HG03039 (cell line): ENCODE measurements around the gene FIS1.
"Not testable (repeated sequence)": the region's sequence is repeated elsewhere in the genome, so short reads cannot be mapped to it uniquely, and the experiment has no call there.

Experiments
- ATAC-seq: cut with Tn5 transposase; IDR thresholded peaks from one replicate; pipeline ENCODE4 v1.9.1; 2021; ENCODE audit warnings: mild to moderate bottlenecking, moderate library complexity; ENCODE audit not compliant: unreplicated experiment

Gene FIS1

DNA sequence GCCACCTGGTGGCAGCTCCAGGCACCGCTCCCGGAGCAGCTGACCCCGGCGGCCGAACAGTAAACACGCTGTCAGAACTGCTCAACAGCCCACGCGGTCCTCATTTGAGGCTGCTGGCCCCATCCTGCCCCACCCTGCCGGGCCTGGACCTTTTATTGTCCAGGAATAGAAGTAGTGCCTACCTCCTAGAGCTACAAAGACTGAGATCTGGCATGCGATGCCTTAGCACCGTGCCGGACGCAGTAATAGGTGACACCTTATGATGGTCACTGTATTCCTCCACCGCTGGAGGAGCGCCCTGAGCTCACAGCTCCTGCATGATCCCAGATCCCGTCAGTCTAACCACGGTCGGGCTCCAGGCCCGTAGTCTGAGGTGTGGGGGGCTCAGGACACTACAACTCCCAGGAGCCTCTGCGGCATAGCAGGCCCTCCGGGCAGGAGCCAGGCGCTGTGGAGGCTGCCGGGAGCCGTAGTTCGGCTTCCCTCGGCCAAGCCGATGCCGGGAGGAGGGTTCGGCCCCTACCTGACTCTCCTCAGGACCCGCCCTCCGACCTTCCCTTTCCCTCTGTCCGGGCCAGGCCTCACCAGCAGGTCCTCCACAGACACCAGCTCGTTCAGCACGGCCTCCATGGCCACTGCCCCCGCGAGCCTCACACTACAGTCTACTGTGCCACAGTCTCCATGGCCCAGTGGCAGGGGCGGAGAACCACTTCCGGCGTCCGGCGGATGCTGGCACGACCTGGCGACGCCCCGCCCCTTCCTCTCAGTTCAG is at the start of gene FIS1:
Gene FIS1, minus strand, starts transcription at position 707 of the 772 bp plus-strand sequence. Its CDS starts 77 bp downstream, at position 630.
- peak; percentile 82 for ATAC-seq

DNA sequence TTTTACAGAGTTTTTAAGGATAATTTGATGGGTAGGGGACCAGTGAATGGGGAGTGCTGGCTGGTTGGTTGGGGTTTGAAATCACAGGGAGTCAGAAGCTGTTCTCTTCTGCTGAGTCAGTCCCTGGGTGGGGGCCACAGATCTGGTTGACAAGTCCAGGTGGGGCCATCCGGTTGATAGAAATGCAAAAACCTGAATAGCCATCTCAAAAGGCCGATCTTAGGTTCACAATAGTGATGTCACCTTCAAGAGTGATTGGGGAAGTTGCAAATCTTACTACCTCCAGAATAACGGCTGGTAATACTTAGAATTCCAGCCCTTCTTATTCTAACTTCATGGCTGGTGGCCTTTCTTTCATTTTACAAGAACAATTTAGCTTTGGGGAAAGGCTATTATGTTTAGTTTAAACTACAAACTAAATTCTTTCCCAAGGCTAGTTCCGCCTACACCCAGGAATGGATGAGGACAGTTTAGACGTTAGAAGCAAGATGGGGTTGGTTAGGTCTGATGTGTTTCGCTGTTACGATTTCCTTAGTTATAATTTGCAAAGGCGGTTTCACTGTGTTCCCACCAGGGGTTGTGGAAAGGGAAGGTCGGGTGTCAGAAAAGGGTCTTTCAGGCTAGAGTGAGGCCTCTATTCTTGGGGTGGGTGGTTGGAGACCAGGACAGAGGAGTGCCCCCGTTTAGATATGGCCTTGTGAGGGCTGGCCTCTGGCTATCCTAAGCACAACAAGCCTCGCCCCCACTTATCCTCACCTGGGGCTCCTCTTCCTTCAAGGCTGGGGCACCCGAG is 49.4 kb upstream of the FIS1 start:
- ATAC-seq, result no peak

DNA sequence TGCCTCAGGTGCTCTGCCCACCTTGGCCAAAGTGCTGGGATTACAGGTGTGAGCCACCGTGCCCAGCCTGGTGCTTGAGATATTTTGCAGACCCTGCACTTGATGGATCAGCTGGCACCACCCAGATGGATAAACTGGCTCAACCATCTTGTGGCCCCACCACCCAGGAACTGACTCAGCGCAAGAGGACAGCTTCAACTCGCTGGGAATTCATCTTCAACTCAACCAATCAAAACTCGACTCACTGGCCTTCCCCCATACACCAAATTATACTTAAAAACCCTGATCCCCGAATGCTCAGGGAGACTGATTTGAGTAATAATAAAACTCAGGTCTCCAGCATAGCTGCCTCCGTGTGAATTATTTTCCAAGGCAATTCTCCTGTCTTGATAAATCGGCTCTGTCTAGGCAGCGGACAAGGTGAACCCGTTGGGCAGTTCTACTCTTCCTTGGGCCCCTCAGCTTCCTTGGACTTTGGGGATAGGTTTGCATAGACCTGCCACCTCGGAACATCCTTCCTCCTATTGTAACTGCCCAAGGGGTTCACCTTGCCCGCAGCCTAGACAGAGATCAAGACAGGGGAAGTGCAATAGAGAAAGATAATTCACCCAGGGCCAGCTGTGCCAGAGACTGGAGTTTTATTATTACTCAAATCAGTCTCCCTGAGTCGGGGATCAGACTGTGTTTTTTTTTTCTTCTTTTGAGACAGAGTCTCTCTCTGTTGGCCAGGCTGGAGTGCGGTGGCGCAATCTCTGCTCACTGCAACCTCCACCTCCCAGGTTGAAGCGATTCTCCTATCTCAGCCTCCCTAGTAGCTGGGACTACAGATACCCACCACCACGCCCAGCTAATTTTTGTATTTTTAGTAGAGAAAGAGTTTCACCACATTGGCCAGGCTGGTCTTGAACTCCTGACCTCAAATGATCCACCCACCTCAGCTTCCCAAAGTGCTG is 48.5 kb upstream of the FIS1 start:
- ATAC-seq, result not testable (repeated sequence)

DNA sequence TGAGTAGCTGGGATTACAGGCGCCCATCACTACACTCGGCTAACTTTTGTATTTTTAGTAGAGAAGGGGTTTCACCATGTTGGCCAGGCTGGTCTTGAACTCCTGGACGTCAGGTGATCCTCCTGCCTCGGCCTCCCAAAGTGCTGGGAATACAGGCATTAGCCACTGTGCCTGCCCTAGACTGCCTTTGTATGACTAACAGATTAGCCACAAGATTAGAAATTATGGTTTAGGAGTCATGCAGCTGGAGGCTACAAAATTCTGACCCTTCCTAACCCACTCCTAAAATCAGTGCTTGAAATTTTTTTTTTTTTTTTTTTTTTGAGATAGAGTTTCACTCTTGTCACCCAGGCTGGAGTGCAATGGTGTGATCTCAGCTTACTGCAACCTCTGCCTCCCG is 47.7 kb upstream of the FIS1 start:
- not testable (repeated sequence) for ATAC-seq

DNA sequence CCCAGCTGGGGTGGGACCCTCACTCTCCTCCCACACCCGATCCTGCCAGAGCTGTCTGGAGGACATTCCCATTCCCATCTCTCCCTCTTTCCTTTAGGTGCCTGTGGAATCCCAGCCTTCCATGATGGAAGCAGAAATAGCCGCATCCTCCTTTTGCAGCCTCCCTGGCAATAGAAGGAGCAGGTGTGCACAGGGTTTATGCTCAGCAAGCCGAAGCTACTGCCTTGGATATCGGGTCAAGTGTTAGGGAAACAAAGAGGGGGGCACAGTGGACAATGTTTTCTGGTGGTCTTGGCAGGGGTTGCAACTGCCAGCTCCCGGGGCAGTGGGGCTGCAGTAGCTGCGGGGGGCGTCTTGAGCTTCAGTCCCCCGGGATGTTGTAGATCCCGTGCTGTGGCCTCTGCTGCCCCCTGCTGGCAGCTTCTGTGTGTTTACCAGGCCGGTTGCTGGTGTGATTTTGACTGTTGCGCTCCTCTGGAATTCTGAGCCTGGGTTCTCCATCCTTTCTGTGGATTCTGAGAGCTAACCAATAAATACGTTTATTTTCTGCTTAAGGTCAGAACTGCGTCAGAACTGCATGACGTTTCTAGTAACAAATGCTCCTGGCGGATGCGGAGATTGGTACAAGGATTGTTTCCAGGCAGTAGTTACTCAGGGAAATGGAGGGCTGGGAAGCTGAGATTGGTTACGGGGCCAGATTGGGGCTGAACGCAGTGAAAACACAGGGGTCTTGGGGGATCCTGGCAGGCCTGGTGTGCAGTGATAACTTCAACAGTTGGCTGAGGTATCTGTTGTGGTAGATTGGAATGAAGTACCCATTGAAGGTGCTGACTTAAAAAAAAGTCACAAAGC is 45.5 kb upstream of the FIS1 start:
- not testable (repeated sequence) for ATAC-seq

DNA sequence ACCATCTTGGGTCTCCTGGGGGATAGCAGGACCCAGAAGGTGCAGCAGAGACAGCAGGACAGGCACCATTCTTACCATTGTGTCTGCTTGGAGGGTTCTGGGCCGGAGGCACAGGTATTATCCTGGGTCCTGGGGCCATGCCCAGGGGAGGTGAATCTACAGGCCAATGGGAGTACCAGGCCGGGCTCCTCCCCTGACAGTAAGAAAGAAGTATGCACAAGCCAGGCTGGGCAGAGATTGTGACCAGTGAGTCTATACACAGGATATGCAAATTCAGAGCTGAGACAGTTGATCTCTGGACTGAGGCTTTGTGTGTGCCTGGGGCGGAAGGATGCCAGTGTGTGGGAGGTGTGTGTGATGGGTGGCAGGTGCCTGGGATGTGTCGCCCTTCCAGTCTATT is 44.8 kb upstream of the FIS1 start:
- not testable (repeated sequence) for ATAC-seq

DNA sequence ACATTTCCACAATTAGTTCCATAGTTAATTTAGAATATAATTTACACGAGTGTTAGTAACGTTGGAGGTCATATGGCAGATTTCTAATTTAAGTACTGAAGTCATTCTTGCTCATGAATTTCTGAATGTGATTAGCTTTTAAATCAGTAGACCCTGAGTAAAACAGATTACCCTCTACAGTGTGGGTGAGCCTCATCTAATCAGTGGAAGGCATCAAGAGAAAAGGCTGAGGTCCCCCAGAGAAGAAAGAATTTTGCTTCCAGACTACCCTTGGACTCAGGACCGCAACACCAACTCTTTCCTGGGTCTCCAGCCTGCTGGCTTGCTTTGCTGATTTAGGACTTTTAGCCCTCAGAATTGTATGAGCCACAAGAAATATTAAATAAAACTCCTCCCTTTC is 43.6 kb upstream of the FIS1 start:
- ATAC-seq, result no peak

DNA sequence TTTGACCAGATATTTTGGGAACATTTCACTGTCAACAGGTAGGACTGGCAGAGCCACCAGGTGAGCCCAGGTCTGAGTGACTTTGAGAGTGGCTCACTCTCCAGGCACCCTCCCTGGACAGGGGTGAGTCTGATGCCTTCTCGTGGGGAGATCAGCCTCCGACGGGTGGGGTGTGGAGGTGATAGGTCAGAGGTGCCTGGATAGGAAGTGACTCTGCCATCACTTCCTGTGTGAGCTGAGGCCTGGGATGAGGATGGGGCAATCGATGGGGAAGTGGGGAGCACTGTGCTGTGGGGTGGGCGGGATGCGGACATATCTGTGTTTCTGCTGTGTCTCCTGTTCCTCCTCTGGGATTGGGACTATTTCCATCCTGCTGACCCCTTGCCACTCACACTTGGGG is 42.2 kb upstream of the FIS1 start:
- no peak for ATAC-seq

DNA sequence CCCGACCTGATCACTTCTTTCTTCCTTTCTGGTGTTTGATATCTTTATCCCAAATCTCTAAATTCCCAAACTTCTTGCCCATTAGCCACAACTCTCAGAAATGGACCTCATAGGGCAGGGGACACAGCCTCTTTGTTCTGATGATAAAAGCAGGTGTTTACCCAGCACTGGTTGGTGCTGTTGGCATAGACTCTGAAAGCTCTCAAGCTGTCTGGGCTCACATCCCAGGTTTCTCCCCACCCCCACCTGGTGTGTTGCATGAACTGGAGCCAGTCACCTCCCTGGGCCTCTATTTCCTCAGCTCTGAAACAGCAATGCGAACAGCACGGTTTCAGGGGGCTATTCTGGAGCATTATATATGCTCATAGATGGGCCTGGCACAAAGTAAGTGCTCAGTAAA is 41.0 kb upstream of the FIS1 start:
- ATAC-seq, result not testable (repeated sequence)

DNA sequence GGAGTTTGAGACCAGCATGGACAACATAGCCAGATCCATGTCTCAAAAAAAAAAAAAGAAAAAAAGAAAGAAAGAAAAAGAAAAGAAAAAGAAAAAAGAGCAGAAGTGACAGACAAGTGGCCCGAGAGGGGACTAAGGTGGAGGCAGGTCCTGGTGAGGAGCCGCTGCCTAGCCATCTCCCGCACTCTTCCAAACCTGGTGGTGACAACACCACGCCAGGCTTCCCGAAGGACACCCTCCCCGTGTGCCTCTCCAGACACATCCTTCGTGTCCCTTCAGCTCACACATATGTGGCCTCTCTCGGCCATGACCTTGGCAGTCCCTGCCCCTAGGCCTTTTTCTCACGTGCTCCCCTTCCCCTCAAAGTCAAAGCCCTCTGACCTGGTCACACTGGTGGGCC is 40.3 kb upstream of the FIS1 start:
- ATAC-seq, result no peak

DNA sequence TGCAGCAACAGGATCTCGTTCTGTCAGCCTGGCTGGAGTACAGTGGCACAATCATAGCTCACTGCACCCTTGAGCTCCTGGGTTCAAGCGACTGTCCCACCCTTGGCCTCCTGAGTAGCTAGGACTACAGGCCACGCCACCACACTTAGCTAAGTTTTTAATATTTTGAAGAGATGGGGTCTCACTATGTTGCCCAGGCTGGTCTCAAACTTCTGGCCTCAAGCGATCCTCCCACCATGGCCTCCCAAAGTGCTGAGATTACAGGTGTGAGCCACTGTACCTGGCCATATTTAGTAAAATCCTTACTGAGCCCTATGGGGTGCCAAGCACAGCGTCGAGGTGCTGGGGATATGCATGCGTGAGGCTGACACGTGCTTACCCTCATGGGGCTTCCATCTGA is 36.0 kb upstream of the FIS1 start:
- not testable (repeated sequence) for ATAC-seq

DNA sequence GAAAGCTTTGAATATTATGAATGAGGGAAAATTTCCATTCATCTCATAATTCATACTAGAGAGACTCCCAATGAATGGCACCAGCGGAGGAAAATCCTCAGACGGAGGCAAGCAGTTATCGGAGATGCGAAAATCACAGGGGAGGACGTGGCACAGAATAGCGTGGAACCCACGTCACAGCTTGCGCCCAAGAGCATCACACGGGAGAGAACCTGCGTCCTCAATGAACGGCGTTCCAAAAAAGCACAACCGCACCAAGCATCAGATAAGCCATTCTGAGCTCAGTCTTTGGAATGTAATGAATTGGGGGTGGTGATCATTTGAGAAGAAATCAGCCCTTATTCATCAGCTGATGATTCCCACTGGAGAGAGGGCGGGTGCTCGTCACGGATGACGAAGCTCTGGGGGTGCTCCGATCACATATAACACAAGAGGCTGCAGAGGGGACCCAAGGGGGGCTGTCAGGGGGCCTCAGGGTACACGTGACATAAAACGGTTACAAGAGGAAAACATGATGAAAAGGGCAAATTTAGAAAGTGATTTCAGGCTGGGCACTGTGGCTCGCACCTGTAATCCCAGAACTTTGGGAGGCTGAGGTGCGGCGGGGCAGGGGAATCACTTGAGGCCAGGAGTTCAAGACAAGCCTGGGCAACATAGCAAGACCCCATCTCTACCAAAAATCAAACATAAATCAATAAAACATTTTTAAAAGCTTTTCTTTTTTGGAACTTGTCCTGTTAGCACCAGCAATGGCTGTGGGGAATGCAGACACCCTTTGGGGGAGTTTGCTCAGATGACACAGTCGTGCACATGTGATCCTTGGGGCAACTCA is 33.8 kb upstream of the FIS1 start:
- no peak for ATAC-seq

DNA sequence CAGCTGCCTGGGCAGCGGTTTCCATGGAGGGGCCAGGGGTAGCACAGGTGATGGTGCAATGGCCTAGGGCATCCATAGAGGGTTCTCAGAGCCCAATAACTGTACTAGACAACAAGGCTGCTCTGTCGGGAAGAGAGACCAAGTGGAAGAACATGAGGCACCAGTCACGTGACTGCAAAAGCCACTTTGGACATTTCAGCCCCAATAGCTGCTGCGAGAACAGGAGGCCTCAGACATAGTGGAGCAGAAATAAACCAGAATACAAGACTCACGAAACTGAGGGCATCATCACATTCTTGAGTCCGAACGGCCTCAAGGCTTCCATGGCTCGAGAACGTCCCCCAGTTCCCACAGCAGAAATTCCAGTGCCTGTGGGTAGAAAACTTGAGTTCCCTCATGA is 32.3 kb upstream of the FIS1 start:
- ATAC-seq, result no peak

DNA sequence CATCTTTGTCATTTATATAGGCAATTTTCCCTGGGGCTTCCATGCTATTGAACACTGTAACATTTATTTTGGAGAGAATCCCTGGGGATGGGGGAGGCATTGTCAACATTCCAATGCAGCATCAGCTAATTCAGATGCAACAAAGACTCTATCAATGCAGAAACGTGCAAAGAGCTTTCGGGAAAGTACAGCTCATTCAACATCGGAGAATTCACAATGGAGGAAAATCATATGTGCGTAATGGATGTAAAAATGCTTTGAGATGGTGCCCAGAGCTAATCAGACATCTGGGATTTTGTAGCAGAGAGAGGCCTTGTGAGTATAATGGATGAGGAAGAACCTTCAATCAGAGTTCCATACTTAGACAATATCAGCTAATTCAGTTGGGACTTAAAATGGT is 28.3 kb upstream of the FIS1 start:
- no peak for ATAC-seq

DNA sequence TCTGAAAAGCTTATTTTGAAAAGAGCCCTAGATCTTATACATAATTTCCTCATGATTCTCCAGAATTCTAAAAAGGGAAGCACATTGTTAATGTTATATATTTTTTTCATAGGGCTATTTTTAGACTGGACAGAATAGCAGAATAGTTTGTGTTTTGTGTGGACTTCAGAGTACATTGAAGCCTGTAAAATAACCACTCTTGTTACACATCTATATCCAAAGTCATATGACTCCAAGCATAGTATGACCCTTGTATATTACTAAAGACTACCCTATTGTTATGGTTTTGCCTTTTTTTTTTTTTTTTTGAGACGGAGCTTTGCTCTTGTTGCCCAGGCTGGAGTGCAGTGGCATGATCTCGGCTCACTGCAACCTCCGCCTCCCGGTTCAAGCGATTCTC is 26.1 kb upstream of the FIS1 start:
- ATAC-seq, result no peak

DNA sequence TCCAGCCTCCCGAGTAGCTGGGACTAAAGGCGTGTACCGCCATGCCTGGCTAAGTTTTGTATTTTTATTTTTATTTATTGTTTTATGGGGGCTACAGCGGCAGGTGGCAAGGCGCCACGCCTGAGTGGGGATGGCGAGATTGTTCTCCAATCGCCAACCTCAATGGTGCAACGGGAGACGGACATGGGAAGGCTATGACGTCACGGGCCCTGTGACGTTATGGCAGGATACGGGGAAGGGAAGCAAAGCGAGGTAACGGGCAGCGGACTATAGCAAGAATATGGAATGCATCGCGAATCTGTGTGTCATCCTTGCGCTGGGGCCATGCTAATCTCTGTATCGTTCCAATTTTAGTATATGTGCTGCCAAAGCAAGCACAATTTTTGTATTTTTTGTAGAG is 24.8 kb upstream of the FIS1 start:
- no peak for ATAC-seq

DNA sequence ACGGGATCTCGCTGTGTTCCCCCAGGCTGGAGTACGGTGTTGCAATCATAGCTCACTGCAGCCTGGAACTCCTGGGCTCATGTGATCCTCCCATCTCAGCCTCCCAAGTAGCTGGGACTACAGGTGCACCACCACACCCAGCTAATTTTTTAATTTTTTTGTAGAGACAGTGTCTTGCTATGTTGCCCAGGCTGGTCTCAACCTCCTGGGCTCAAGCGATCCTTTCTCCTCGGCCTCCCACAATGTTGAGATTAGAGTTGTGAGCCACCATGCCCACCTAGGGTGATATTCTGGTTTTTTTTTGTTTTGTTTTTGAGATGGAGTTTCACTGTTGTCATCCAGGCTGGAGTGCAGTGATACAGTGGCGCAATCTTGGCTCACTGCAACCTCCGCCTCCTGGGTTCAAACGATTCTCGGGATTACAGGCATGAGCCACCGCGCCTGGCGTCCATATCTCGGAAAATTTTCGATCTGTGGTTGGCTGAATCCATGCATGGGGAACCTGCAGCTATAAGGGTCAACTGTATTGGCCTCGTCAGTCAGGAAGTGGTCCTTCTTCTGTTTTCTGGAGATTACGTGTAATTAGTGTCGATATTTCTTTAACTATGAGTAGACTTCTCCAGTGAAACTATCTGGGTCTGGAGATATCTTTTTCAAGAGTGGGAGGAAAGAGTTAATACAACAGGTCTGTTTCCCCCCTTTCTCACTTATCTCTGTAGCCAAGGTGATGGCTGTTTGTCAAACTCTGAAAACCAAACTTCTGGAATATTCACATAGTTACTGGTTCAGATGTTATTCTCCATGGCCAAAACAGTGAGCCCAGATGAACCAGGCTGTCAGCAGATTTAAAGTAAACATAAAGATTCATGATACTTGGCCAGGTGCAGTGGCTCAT is 21.0 kb upstream of the FIS1 start:
- ATAC-seq, result no peak

DNA sequence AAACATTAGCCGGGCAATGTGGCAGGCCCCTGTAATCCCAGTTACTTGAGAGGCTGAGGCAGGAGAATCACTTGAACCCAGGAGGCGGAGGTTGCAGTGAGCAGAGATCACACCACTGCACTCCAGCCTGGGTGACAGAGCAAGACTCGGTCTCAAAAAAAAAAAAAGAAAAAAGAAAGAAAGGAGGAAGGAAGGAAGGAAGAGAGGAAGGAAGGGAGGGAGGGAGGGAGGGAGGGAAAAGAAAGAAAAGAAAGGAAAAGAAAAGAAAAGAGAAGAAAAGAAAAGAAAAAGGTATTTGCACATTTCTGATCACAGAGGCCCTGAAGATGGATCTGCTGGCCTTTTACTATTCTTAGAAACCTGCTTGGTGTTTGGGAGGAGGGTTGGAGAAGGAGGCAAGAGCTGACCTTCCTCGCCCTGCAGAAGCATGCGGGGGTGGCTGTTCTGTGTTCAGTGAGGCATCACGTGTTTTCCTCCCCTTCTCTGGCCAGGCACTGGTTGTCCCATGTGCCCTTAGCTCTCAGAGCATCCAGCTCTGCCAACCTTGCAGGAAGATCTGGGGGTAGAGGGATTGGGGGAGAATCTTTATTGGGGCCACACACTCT is 19.3 kb upstream of the FIS1 start:
- ATAC-seq, result not testable (repeated sequence)
